HG03095 (cell line): ENCODE results near the gene ARHGAP45.

Source experiments
- ATAC-seq: cut with Tn5 transposase; IDR thresholded peaks from one replicate; pipeline ENCODE4 v1.9.1; 2021; ENCODE audit warnings: moderate library complexity; ENCODE audit not compliant: unreplicated experiment

The ARHGAP45 gene

GRCh38 chr19:1068009-1069001, 1.3 kb downstream of the ARHGAP45 start:
- no peak for ATAC-seq

- ATAC-seq, result no peak
These were observed 2.2 kb downstream of the ARHGAP45 start for GRCh38 chr19:1069009-1069779.

DNA sequence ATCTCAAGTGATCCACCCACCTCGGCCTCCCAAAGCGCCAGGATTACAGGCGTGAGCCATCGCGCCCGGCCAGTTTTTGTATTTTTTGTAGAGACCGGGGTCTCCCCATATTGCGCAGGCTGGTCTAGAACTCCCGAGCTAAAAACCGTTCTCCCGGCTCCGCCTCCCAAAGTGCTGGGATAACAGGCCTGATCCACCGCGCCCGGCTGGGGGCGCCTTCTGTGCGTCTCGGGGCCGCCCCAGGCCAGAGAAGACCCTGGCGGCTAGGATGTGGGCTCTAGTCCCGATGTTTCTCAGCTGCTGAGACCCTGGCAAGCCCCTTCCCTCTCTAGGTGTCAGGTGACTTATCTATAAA, 3.6 kb downstream of the ARHGAP45 start:
- ATAC-seq, result no peak

- ATAC-seq, result no peak
These were observed 4.2 kb downstream of the ARHGAP45 start for GRCh38 chr19:1070931-1071791.

GRCh38 chr19:1072371-1073015, 5.5 kb downstream of the ARHGAP45 start:
- no peak for ATAC-seq

GRCh38 chr19:1073063-1073955, 6.3 kb downstream of the ARHGAP45 start:
- no peak for ATAC-seq

DNA sequence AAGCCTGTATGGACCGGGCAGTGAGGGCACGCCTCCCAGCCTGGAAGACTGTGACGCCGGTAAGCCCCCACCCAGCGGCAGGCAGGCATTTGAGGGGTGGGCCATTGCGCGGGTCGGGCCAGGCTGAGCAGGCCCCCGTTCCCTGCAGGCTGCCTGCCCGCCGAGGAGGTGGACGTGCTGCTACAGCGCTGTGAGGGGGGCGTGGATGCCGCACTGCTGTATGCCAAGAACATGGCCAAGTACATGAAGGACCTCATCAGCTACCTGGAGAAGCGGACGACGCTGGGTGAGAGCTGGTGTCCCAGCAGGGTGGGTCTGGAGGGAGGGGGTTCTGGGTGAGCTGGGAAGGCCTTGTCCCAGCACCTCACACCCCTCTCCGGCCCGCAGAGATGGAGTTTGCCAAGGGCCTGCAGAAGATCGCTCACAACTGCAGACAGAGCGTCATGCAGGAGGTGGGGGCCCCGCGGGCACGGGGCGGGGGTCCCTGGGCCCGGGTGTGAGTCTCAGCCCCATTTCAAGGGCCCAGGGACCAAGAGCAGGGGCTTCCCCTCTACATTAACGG, 7.1 kb downstream of the ARHGAP45 start:
- no peak for ATAC-seq

DNA sequence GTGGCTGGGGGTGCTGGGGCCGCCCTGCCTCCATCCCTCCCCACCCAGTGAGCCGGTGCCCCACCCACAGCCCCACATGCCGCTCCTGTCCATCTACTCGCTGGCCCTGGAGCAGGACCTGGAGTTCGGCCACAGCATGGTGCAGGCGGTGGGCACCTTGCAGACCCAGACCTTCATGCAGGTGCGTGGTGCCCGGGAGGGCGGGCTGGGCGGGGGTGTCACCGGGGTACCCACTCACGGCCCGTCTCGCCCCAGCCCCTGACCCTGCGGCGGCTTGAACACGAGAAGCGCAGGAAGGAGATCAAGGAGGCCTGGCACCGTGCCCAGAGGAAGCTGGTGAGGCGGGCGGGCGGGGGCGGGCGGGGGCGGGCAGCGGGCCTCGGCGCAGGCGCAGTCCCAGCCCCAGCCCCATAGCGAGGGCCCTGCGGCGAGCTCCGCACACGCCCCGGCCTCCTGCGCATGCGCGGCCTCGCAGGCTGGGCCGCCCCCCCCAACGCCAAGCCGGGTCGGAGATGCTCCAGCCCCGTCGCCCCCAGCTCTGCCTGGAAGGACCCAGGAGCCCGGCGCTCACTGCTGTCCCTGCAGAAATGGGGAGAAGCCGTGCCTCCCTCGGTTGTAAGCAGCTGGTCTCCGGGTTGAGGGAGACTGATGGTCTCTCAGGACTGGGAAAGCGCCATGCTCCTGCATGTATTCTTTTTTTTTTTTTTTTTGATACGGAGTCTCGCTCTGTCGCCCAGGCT, 7.7 kb downstream of the ARHGAP45 start:
- ATAC-seq, result no peak

DNA sequence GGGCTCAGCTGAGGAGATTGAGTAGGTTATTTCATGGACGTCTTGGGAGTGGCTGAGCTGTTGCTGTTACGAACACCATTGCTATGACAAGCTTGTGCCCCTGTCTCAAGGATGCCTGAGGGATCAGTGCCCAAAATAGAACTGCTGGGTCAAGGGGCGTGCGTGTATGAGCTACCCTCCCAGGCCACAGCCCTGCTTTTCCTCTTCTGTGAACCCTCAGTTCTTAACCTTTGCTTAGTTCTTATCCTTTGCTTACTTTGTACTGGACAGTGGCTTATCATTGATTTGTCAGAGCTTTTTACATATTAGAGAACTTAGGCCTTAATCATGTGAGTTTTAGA, 9.0 kb downstream of the ARHGAP45 start:
- ATAC-seq, result no peak

DNA sequence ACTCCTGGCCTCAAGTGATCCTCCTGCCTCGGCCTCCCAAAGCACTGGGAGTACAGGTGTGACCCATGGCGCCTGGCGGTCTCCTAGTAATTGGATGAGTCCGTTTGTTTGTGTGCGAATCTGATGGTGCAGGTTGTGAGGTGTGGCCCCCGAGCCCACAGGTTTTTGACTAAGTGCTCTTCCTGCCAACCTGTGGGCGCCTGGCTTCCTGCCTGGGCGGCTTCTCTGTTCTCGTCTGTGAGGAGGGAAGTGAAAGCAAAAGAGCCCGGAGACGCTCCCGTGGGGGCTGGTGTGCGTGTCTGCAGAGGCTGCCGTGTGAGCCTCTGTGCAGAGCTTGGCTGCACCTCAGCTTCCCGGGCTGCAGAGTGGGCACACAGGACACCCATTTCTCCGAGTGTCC, 10.0 kb downstream of the ARHGAP45 start:
- ATAC-seq, result peak; percentile 54

- no peak for ATAC-seq
These were observed 12.7 kb downstream of the ARHGAP45 start for GRCh38 chr19:1079566-1080111.

GRCh38 chr19:1080360-1081161, 13.6 kb downstream of the ARHGAP45 start:
- ATAC-seq, result no peak

DNA sequence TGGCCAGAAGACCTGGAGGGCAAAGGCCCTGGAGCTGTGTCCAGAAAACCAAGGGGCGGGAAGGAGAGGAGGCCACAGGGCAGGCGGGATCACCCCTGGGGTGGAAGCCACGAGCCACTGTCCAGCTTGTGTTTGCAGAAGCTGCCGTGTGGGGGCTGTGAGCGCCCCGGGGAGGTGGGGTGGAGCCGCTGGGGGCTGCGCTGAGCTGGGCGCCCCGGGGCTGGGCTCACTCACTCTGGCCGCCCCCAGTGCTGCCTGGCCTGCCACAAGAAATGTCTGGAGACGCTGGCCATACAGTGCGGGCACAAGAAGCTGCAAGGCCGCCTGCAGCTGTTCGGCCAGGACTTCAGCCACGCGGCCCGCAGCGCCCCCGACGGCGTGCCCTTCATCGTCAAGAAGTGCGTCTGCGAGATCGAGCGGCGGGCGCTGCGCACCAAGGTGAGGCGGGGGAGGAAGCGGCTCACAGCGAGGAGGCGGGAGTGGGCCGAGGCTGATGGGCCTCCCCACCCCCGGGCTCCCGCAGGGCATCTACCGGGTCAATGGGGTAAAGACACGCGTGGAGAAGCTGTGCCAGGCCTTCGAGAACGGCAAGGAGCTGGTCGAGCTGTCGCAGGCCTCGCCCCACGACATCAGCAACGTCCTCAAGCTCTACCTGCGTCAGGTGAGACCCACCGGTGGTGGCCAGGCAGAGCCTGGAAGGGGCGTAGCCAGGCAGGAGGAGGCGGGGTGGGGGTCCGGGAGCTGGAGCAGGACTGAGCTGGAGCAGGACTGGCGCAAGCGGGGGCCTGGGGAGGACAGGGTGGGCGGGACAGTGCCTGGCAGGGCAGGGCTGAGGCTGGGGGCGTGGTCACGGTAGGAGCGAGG, 14.6 kb downstream of the ARHGAP45 start:
- ATAC-seq, result no peak

DNA sequence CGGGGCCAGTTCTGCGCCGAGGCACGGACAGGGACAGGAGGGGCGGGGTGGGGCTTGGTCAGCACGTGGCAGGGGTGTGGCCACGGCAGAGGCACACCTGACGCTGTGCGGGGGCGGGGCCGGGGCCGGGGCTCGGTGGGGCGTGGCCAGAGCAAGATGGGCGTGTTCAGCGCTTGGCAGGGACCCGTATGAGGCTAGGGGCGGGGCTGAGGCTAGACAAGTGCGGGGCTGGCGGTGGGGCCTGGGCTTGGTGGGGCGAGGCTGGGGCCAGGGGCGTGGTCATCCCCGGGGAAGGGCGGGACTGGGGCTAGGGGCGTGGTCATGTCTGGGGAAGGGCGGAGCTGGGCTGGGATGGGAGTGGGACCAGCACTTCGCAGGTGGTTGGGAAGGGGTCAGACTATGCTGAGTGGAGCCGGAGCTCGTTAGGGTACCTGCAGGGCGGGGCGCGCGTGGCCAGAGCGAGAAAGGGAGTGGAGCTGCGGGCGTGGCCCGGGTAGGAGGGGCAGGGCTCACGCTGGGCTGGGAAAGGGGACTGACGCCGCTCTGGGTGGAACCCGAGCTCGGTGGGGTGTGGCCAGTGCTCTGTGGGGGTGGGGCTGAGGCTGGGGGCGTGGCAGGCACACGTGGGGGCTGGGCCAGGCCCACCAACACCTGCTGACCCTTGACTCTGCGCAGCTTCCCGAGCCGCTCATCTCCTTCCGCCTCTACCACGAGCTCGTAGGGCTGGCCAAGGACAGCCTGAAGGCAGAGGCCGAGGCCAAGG, 15.4 kb downstream of the ARHGAP45 start:
- ATAC-seq, result no peak

DNA sequence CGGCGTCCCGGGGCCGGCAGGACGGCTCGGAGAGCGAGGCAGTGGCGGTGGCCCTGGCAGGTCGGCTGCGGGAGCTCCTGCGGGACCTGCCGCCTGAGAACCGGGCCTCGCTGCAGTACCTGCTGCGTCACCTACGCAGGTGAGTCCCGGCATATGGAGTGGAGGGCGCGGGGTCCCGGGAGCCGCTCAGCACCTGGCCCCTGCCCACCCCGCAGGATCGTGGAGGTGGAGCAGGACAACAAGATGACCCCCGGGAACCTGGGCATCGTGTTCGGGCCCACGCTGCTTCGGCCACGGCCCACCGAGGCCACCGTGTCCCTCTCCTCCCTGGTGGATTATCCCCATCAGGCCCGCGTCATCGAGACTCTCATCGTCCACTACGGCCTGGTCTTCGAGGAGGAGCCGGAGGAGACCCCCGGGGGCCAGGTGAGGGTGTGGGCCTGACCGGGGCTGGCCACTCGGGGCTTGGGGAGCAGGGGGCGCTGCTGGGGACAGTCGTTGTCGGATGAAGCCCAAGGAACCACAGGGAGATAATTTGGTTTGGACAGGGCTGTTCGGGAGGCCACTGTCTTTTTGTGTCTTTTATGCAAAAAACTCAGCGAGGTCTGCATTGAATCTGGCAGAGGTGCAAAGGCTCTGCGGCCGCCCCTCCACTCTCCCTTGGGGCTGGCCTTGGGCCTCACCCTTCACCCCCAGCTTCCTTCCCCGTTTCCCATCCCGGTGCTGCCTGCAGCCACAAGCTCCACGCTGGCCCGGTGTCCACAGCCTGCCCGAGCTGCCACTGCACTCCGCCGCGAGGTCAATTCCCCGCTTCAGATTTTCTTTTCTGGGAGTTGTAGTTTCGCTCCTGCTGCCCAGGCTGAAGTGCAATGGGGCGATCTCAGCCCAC, 16.2 kb downstream of the ARHGAP45 start:
- ATAC-seq, result no peak
